DOHH2 (cell line): Measurements from ENCODE around the gene CELA2A.
"Not testable (repeated sequence)": the region's sequence is repeated elsewhere in the genome, so short reads cannot be mapped to it uniquely, and the experiment has no call there.

ENCODE experiments used
- H3F3A ChIP-seq: fragments of 200-600 bp; sonication (generic), shearing (Covaris generic); 2 replicates; pipeline ENCODE4 v1.6.0; 2016; ENCODE audit warnings: antibody characterized with exemption, mild to moderate bottlenecking; ENCODE audit not compliant: control insufficient read depth, insufficient read depth
- H3K27ac ChIP-seq: fragments of 200-600 bp; sonication (generic); 2 replicates; pipeline ENCODE4 v1.5.1; 2014; ENCODE audit warnings: low read depth, mild to moderate bottlenecking, low read length, moderate library complexity
- H3K27me3 ChIP-seq: fragments of 200-600 bp; sonication (generic); 2 replicates; pipeline ENCODE4 v1.6.1; 2014; ENCODE audit warnings: mild to moderate bottlenecking, low read length, mixed read lengths; ENCODE audit not compliant: control insufficient read depth
- H3K36me3 ChIP-seq: fragments of 200-600 bp; sonication (generic); 2 replicates; pipeline ENCODE4 v1.6.1; 2014; ENCODE audit warnings: mild to moderate bottlenecking, low read length, moderate library complexity, mixed read lengths; ENCODE audit not compliant: control insufficient read depth
- H3K4me1 ChIP-seq: fragments of 200-600 bp; sonication (generic); 2 replicates; pipeline ENCODE4 v1.6.1; 2014; ENCODE audit warnings: mild to moderate bottlenecking, low read length, mixed read lengths; ENCODE audit not compliant: control insufficient read depth
- H3K4me2 ChIP-seq: fragments of 200-600 bp; sonication (generic); 2 replicates; pipeline ENCODE4 v1.6.0; 2014; ENCODE audit warnings: mild to moderate bottlenecking, low read length, moderate library complexity
- H3K4me3 ChIP-seq: fragments of 200-600 bp; sonication (generic); 2 replicates; pipeline ENCODE4 v1.5.1; 2014; ENCODE audit warnings: mild to moderate bottlenecking, low read length, mixed read lengths
- H3K79me2 ChIP-seq: fragments of 200-600 bp; sonication (generic); 2 replicates; pipeline ENCODE4 v1.6.1; 2014; ENCODE audit warnings: mild to moderate bottlenecking, low read length, mixed read lengths; ENCODE audit not compliant: control insufficient read depth
- H3K9me2 ChIP-seq: fragments of 200-600 bp; sonication (generic); replicated peaks from 2 replicates; pipeline ENCODE4 v1.6.1; 2014; ENCODE audit warnings: mild to moderate bottlenecking, low read length, mixed read lengths; ENCODE audit not compliant: control insufficient read depth
- H3K9me3 ChIP-seq: fragments of 200-600 bp; sonication (generic); 2 replicates; pipeline ENCODE4 v1.6.1; 2014; ENCODE audit warnings: antibody characterized with exemption, low read length, mixed read lengths; ENCODE audit not compliant: control insufficient read depth, insufficient read depth
- H4K20me1 ChIP-seq: fragments of 200-600 bp; sonication (generic); 2 replicates; pipeline ENCODE4 v1.6.0; 2014; ENCODE audit warnings: low read depth, mild to moderate bottlenecking, antibody characterized with exemption, low read length, moderate library complexity; ENCODE audit not compliant: control insufficient read depth, insufficient read depth
- CTCF ChIP-seq: fragments of 200-600 bp; sonication (generic); IDR thresholded peaks from one replicate; pipeline ENCODE4 v1.5.1; 2014; ENCODE audit warnings: antibody characterized with exemption, mild to moderate bottlenecking, low read depth, low read length; ENCODE audit not compliant: poor library complexity, severe bottlenecking
- EZH2phosphoT487 ChIP-seq: fragments of 200-600 bp; sonication (generic); IDR thresholded peaks from 2 replicates; pipeline ENCODE4 v1.6.1; 2017; ENCODE audit warnings: borderline replicate concordance, mild to moderate bottlenecking, antibody characterized with exemption, low read length, moderate library complexity, mixed read lengths

The CELA2A gene

DNA sequence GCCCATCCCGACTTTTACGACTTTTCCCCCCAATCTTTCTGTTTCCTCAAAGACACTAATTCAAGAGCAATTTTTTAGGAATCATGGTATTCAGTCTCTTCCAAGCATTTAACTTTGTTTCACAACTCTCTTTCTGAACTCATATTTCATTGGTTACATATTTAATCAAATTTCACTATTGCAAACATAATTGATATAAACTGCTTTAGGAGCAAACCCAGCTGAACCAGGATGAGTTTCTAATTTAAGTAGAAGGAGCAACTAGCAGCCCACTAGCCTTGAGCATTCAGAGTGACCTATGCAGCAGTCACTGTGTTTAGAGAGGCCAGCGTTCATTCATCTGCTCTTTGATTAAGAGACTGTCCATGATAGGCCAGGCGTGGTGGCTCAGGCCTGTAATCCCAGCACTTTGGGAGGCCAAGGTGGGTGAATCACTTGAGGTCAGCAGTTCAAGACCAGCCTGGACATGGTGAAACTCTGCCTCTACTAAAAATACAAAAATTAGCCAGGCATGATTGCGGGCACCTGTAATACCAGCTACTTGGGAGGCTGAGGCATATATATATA, 21.2 kb downstream of the CELA2A start:
- Histone ChIP-seq H3K27ac (no peak overlapping the region), H3K9me3 (no peaks in the 10 kb centered on the region), H3K79me2 (no peaks in the 10 kb centered on the region), H3K4me3 (no peak overlapping the region), H3F3A (no peaks in the 10 kb centered on the region), H3K9me2 (no peaks in the 10 kb centered on the region), H3K27me3 (no peaks in the 10 kb centered on the region), H4K20me1 (no peaks in the 10 kb centered on the region), H3K4me2 (no peak overlapping the region), H3K36me3 (no peaks in the 10 kb centered on the region), H3K4me1 (no peaks in the 10 kb centered on the region)
- no peak for TF ChIP-seq CTCF
- TF ChIP-seq EZH2phosphoT487, result no peak

DNA sequence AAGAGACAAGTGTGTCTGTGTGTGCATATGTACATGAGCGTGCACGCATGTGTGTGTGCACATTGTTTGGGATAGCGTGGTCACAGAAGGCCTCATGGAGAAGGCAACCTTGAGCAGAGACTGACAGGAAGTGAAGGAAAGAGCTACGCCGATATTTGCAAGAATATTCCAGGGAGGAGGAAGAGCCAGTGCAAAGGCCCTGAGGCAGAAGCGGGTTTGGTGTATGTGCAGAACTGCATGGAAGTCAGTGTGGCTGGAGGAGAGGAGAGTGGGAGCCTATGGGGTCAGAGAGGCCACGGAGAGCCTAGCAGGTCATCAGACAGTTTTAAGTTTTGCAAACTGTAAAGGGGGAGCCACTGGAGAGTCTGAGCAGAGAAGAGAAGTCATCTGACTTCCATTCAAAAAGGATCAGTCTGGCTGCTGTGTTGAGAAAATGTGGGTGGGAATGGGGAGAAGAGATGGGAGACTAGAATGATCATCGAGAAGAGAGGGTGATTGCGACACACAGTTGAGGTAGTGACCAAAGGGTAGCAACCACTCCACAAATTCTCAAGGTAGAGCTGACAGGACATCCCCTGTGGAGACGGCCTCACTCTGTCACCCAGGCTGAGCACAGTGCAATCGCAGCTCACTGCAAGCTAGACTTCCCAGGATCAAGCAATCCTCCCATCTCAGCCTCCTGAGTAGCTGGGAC, 23.3 kb downstream of the CELA2A start:
- Histone ChIP-seq H3K79me2 (no peaks in the 10 kb centered on the region), H3F3A (no peaks in the 10 kb centered on the region), H3K9me3 (no peaks in the 10 kb centered on the region), H3K9me2 (no peaks in the 10 kb centered on the region), H3K27ac (no peak overlapping the region), H3K4me1 (no peaks in the 10 kb centered on the region), H3K4me3 (no peak overlapping the region), H3K4me2 (no peak overlapping the region), H4K20me1 (no peaks in the 10 kb centered on the region), H3K27me3 (no peaks in the 10 kb centered on the region), H3K36me3 (no peaks in the 10 kb centered on the region)
- no peak for TF ChIP-seq CTCF
- TF ChIP-seq EZH2phosphoT487, result no peak

GRCh38 chr1:15482455-15482854, 25.9 kb downstream of the CELA2A start:
- H4K20me1 ChIP-seq, H3K36me3 ChIP-seq, H3F3A ChIP-seq, H3K27ac ChIP-seq, H3K4me3 ChIP-seq, H3K9me2 ChIP-seq, H3K4me2 ChIP-seq, H3K4me1 ChIP-seq, H3K9me3 ChIP-seq, H3K27me3 ChIP-seq, H3K79me2 ChIP-seq: not testable (repeated sequence)

DNA sequence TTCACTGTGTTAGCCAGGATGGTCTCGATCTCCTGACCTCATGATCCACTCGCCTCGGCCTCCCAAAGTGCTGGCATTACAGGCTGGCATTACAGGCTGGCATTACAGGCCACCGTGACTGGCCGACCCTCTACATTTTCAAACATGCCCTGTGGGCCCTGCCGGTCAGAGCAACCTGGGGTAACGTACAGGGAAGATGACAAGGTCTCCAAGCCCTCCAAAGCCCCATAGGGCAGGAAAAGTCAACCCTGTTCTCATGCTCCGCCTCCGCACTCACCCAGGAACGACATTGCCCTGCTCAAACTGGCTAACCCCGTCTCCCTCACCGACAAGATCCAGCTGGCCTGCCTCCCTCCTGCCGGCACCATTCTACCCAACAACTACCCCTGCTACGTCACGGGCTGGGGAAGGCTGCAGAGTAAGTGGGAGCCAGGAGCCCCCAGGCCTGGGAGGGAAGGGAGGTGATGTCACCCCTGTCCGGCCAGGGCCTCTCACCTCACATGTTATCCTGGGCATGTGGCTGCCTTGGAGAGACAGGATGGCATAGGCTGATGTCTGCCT, 26.5 kb downstream of the CELA2A start:
- not testable (repeated sequence) for H3K27ac ChIP-seq, H3K4me3 ChIP-seq, H3K27me3 ChIP-seq, H3K9me2 ChIP-seq, H3K79me2 ChIP-seq, H3K9me3 ChIP-seq, H3K36me3 ChIP-seq, H3K4me2 ChIP-seq, H3K4me1 ChIP-seq, H3F3A ChIP-seq, H4K20me1 ChIP-seq
